SK-N-SH (cell line): ENCODE data around the gene NDRG2. TPM values are rescaled to one million over a fixed set of nuclear protein-coding genes. Genes with fewer than 3 reads are reported as not detected.

Experiments
- CTCF ChIA-PET: fragments of 300-600, 350-600 bp; formaldehyde crosslinking; extraction: SDS; loops from one replicate; lab custom pipeline; 2021; lab: Yijun Ruan, JAX
- POLR2A ChIA-PET: fragments of 350-600 bp; sonication (Branson Sonifier 250); formaldehyde crosslinking; extraction: SDS; loops from one replicate; lab custom pipeline; 2020; ENCODE audit warnings: antibody characterized with exemption, inconsistent platforms; lab: Yijun Ruan, JAX
- DNase-seq: peaks from one replicate; pipeline ENCODE4 v3.0.0; 2012
- H2AFZ ChIP-seq: fragments of 200-600 bp; sonication (generic); 2 replicates; pipeline ENCODE4 v1.8.1; 2016; ENCODE audit warnings: antibody characterized with exemption, mild to moderate bottlenecking, low read depth
- H3F3A ChIP-seq: fragments of 200-600 bp; sonication (generic); replicated peaks from 2 replicates; pipeline ENCODE3; 2016; ENCODE audit warnings: antibody characterized with exemption, mild to moderate bottlenecking; ENCODE audit not compliant: insufficient read depth
- H3K27ac ChIP-seq, 2 experiments: fragments of 200-500 bp in 1 of 2; fragments of 200-600 bp in 1 of 2; sonication (Bioruptor generic) in 1 of 2; sonication (generic), shearing (Covaris generic) in 1 of 2; 2 replicates each; pipeline versions ENCODE4 v1.5.1 to v1.6.1; 2014 to 2016; ENCODE audit warnings: low read depth in 2 of 2, inconsistent platforms in 1 of 2, low read length in 1 of 2, mild to moderate bottlenecking in 1 of 2, mixed read lengths in 1 of 2
- H3K27me3 ChIP-seq: fragments of 200-600 bp; sonication (generic), shearing (Covaris generic); 2 replicates; pipeline ENCODE4 v1.6.1; 2016; ENCODE audit warnings: mixed run types; ENCODE audit not compliant: insufficient read depth
- H3K36me3 ChIP-seq, 2 experiments: fragments of 200-500 bp in 1 of 2; fragments of 200-600 bp in 1 of 2; sonication (Bioruptor generic) in 1 of 2; sonication (generic) in 1 of 2; replicated peaks in 1 of 2; 2 replicates each; pipeline versions ENCODE3 to v1.5.1; 2014 to 2016; ENCODE audit warnings: low read length in 1 of 2, mild to moderate bottlenecking in 1 of 2; ENCODE audit not compliant: insufficient read depth in 2 of 2, control insufficient read depth in 1 of 2
- H3K4me1 ChIP-seq, 2 experiments: fragments of 200-500 bp in 1 of 2; fragments of 200-600 bp in 1 of 2; sonication (Bioruptor generic) in 1 of 2; sonication (generic), shearing (Covaris generic) in 1 of 2; 2 replicates each; pipeline versions ENCODE4 v1.5.1 to v1.6.1; 2014 to 2016; ENCODE audit warnings: low read depth in 1 of 2, low read length in 1 of 2, mixed run types in 1 of 2; ENCODE audit not compliant: insufficient read depth in 2 of 2, control insufficient read depth in 1 of 2
- H3K4me2 ChIP-seq: fragments of 200-600 bp; sonication (generic), shearing (Covaris generic); 2 replicates; pipeline ENCODE4 v1.6.1; 2017; ENCODE audit warnings: mixed run types
- H3K4me3 ChIP-seq, 2 experiments: fragments of 200-500 bp in 1 of 2; fragments of 200-600 bp in 1 of 2; sonication (Bioruptor generic) in 1 of 2; sonication (generic), shearing (Covaris generic) in 1 of 2; 2 replicates each; pipeline versions ENCODE4 v1.5.1 to v1.8.1; 2014 to 2016; ENCODE audit warnings: low read depth in 2 of 2, inconsistent platforms in 1 of 2, low read length in 1 of 2, mild to moderate bottlenecking in 1 of 2, mixed read lengths in 1 of 2, moderate library complexity in 1 of 2
- H3K79me2 ChIP-seq: fragments of 200-600 bp; sonication (generic); 2 replicates; pipeline ENCODE4 v1.8.1; 2017; ENCODE audit warnings: mild to moderate bottlenecking; ENCODE audit not compliant: insufficient read depth
- H3K9ac ChIP-seq: fragments of 200-600 bp; sonication (generic); 2 replicates; pipeline ENCODE4 v1.6.1; 2017; ENCODE audit warnings: mixed run types
- H3K9me2 ChIP-seq: fragments of 200-600 bp; sonication (generic); 2 replicates; pipeline ENCODE4 v1.6.1; 2017; ENCODE audit warnings: mixed run types
- H3K9me3 ChIP-seq: fragments of 200-600 bp; sonication (generic); 2 replicates; pipeline ENCODE4 v1.6.1; 2017; ENCODE audit warnings: mixed run types, mild to moderate bottlenecking, moderate library complexity
- H4K20me1 ChIP-seq: fragments of 200-600 bp; sonication (generic); 2 replicates; pipeline ENCODE4 v1.6.1; 2017; ENCODE audit warnings: mild to moderate bottlenecking, mixed run types; ENCODE audit not compliant: insufficient read depth
- ELF1 ChIP-seq: IDR thresholded peaks from 2 replicates; pipeline ENCODE4 v1.4.0; 2012
- EP300 ChIP-seq, 2 experiments: IDR thresholded peaks; 2 replicates each; pipeline versions ENCODE4 v1.4.0 to v1.6.1; 2012; ENCODE audit warnings: borderline replicate concordance in 1 of 2, low read depth in 1 of 2, low read length in 1 of 2
- EZH2phosphoT487 ChIP-seq: fragments of 200-600 bp; sonication (generic); IDR thresholded peaks from 2 replicates; pipeline ENCODE4 v1.6.1; 2017; ENCODE audit warnings: low read depth, mixed run types, mild to moderate bottlenecking, antibody characterized with exemption, moderate library complexity, borderline replicate concordance
- FOXM1 ChIP-seq: IDR thresholded peaks from 2 replicates; pipeline ENCODE4 v1.4.0; 2012; ENCODE audit warnings: low read depth, mild to moderate bottlenecking
- GABPA ChIP-seq: IDR thresholded peaks from 2 replicates; pipeline ENCODE4 v1.4.0; 2012; ENCODE audit warnings: low read depth, mild to moderate bottlenecking
- NFIC ChIP-seq: IDR thresholded peaks from 2 replicates; pipeline ENCODE4 v1.4.0; 2012; ENCODE audit warnings: borderline replicate concordance
- NRF1 ChIP-seq: IDR thresholded peaks from 2 replicates; pipeline ENCODE4 v1.6.1; 2012; ENCODE audit warnings: low read depth, mild to moderate bottlenecking, low read length
- POLR2AphosphoS5 ChIP-seq: IDR thresholded peaks from 2 replicates; pipeline ENCODE4 v1.6.1; 2012; ENCODE audit warnings: low read depth, low read length
- RAD21 ChIP-seq: IDR thresholded peaks from 2 replicates; pipeline ENCODE4 v1.6.1; 2012; ENCODE audit warnings: mild to moderate bottlenecking, low read length
- RXRA ChIP-seq: IDR thresholded peaks from 2 replicates; pipeline ENCODE4 v1.4.0; 2012; ENCODE audit warnings: low read depth, mild to moderate bottlenecking, borderline replicate concordance
- SMC3 ChIP-seq: IDR thresholded peaks from 2 replicates; pipeline ENCODE4 v1.6.1; 2012; ENCODE audit warnings: low read depth, low read length, improper control_type of control experiment
- TAF1 ChIP-seq: IDR thresholded peaks from 2 replicates; pipeline ENCODE4 v1.6.1; 2012; ENCODE audit warnings: low read depth, mild to moderate bottlenecking, low read length, moderate library complexity, borderline replicate concordance
- YY1 ChIP-seq: IDR thresholded peaks from 2 replicates; pipeline ENCODE4 v1.4.0; 2012; ENCODE audit warnings: low read depth, mild to moderate bottlenecking
- WGBS: methylation state at CpG from one replicate; pipeline ENCODE4 v1.1.6; 2017; ENCODE audit warnings: low lambda C conversion rate; 5-methylcytosine and 5-hydroxymethylcytosine counted together
- polyA plus RNA-seq, 3 experiments: library from polyadenylated mRNA; depleted of rRNA; stranded (reverse); fragments of >200 nt; gene quantifications; 2 replicates each; pipeline ENCODE4 v1.2.3, GENCODE V29; 2012
- TF ChIP-seq, protein P1 (sequence below): IDR thresholded peaks from 2 replicates; pipeline ENCODE4 v1.4.0; 2012; ENCODE audit warnings: low read depth
- TF ChIP-seq, protein P2 (sequence below): IDR thresholded peaks from 2 replicates; pipeline ENCODE4; 2012
- TF ChIP-seq, protein P3 (sequence below): fragments of 200-600 bp; sonication (generic); IDR thresholded peaks from 2 replicates; pipeline ENCODE4 v1.6.1; 2017; ENCODE audit warnings: antibody characterized with exemption, mild to moderate bottlenecking, moderate library complexity
- TF ChIP-seq, protein P4 (sequence below): IDR thresholded peaks from 2 replicates; pipeline ENCODE4 v1.4.0; 2012; ENCODE audit warnings: low read depth, borderline replicate concordance

NDRG2 gene
- polyA plus RNA-seq, 1 of the 3 experiments (the other 2 are of a cell fraction): 15.8 TPM

DNA sequence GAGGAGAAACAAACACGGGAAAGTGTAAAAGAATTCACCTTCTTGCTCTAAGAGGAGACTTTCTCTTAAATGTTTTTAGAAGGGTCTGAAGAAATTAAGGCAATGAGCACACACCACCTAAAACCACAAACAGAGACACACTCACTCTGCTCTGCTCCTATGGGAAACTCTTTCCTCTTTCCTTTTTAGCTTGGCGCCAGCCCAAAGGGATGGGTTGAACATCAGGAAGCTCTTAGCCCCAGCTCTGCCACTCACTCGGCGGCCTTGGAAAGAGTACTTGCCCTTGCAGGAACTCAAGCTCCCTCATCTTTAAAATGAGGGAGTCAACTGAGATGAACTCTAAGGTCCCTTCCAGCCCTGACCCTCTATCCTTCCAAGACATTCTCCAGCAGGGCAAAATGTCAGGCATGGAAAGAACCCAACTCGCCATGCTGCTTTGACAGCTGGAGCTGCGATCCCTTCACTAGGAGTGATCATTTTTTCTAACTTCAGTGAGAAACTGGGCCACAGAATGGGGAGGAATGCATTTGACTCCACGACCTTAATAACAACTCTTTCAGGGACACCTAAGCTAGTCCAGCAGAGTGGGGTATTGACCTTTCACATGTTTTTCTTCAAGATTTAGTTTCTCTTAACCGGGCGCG is 31.8 kb upstream of the NDRG2 start:
- no peaks in the 10 kb centered on the region for H3K27me3 ChIP-seq
- no peak for DNase-seq
- WGBS: 84% methylated on average over 10 of the region's 10 CpGs
- no peak overlapping the region for H3K27ac ChIP-seq
- H3K4me3 ChIP-seq: no peak overlapping the region
- no peak overlapping the region for H2AFZ ChIP-seq
- H3K4me2 ChIP-seq: no peak overlapping the region
- H3K9ac ChIP-seq: no peak overlapping the region
- H3K9me3 ChIP-seq: no peaks in the 10 kb centered on the region
- H3K79me2 ChIP-seq: no peaks in the 10 kb centered on the region
- H3K4me1 ChIP-seq: no peaks in the 10 kb centered on the region
- H3K36me3 ChIP-seq: no peaks in the 10 kb centered on the region
- H3F3A ChIP-seq: no peaks in the 10 kb centered on the region
- ChIA-PET CTCF (interaction anchor here (1.2 to 2.1 kb wide), 3 partner anchors 16 to 48 kb away, joined by 4 to 8 read pairs (median 6); no protein-coding TSS in a partner anchor), POLR2A (no interaction called here)
- no peak for TF ChIP-seq TAF1
- TF ChIP-seq EZH2phosphoT487: no peak
- TF ChIP-seq, protein P1, sequence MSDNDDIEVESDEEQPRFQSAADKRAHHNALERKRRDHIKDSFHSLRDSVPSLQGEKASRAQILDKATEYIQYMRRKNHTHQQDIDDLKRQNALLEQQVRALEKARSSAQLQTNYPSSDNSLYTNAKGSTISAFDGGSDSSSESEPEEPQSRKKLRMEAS: no peak
- TF ChIP-seq NFIC: no peak
- TF ChIP-seq, protein P2, sequence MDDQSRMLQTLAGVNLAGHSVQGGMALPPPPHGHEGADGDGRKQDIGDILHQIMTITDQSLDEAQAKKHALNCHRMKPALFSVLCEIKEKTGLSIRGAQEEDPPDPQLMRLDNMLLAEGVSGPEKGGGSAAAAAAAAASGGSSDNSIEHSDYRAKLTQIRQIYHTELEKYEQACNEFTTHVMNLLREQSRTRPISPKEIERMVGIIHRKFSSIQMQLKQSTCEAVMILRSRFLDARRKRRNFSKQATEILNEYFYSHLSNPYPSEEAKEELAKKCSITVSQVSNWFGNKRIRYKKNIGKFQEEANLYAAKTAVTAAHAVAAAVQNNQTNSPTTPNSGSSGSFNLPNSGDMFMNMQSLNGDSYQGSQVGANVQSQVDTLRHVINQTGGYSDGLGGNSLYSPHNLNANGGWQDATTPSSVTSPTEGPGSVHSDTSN: no peak
- TF ChIP-seq YY1: no peak
- TF ChIP-seq EP300 (IDR thresholded peaks at IDR 0.05; ENCODE audit: borderline replicate concordance in 1 of 2, low read depth in 1 of 2, low read length in 1 of 2): no peak
- TF ChIP-seq SMC3: no peak
- no peak for TF ChIP-seq ELF1
- TF ChIP-seq GABPA: no peak
- TF ChIP-seq RXRA: no peak
- TF ChIP-seq, protein P3, sequence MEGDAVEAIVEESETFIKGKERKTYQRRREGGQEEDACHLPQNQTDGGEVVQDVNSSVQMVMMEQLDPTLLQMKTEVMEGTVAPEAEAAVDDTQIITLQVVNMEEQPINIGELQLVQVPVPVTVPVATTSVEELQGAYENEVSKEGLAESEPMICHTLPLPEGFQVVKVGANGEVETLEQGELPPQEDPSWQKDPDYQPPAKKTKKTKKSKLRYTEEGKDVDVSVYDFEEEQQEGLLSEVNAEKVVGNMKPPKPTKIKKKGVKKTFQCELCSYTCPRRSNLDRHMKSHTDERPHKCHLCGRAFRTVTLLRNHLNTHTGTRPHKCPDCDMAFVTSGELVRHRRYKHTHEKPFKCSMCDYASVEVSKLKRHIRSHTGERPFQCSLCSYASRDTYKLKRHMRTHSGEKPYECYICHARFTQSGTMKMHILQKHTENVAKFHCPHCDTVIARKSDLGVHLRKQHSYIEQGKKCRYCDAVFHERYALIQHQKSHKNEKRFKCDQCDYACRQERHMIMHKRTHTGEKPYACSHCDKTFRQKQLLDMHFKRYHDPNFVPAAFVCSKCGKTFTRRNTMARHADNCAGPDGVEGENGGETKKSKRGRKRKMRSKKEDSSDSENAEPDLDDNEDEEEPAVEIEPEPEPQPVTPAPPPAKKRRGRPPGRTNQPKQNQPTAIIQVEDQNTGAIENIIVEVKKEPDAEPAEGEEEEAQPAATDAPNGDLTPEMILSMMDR: no peak
- TF ChIP-seq, protein P4, sequence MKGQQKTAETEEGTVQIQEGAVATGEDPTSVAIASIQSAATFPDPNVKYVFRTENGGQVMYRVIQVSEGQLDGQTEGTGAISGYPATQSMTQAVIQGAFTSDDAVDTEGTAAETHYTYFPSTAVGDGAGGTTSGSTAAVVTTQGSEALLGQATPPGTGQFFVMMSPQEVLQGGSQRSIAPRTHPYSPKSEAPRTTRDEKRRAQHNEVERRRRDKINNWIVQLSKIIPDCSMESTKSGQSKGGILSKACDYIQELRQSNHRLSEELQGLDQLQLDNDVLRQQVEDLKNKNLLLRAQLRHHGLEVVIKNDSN: no peak
- TF ChIP-seq FOXM1: no peak
- TF ChIP-seq NRF1: no peak
- no peak for TF ChIP-seq RAD21
- TF ChIP-seq POLR2AphosphoS5: no peak
- H3K9me2 ChIP-seq: no peaks in the 10 kb centered on the region
- H4K20me1 ChIP-seq: no peaks in the 10 kb centered on the region
